Motor neuron (in vitro differentiated cells): ENCODE measurements around the gene SSBP3. TPM values are rescaled to one million over a fixed set of nuclear protein-coding genes. Genes with fewer than 3 reads are reported as not detected.
A peak's percentile ranks its signal among the peaks of the same experiment; 100 is the strongest.
"Not testable (repeated sequence)": the region's sequence is repeated elsewhere in the genome, so short reads cannot be mapped to it uniquely, and the experiment has no call there.

Experiments
- ATAC-seq, 8 experiments: fragments of 200-7000 bp; cut with Tn5 transposase; replicated peaks in 6 of 8; 2 replicates each; pipeline ENCODE4 v1.8.0; 2021; ENCODE audit warnings: mild to moderate bottlenecking in 8 of 8, moderate library complexity in 8 of 8
- H3K27ac ChIP-seq, 2 donors: fragments of 250-450 bp; sonication (Bioruptor Pico); 2 replicates each; pipeline ENCODE4 v1.9.0; 2021; ENCODE audit warnings: antibody characterized with exemption in 2 of 2, mild to moderate bottlenecking in 2 of 2, moderate library complexity in 1 of 2
- H3K4me1 ChIP-seq, 2 donors: fragments of 250-450 bp; sonication (Bioruptor Pico); replicated peaks in 1 of 2; 2 replicates each; pipeline ENCODE4 v1.6.1; 2021; ENCODE audit warnings: antibody characterized with exemption in 2 of 2, mild to moderate bottlenecking in 2 of 2, moderate library complexity in 1 of 2
- H3K4me3 ChIP-seq, 5 donors: fragments of 250-450 bp; sonication (Bioruptor Pico); 2 replicates each; pipeline ENCODE4 v1.9.0; 2021; ENCODE audit warnings: antibody characterized with exemption in 5 of 5, mild to moderate bottlenecking in 5 of 5, moderate library complexity in 4 of 5
- WGBS, 10 experiments: fragments of 450-650 bp; shearing (Covaris generic); methylation state at CpG; one replicate each; pipeline ENCODE4 v1.0.0; 2022; 5-methylcytosine and 5-hydroxymethylcytosine counted together
- in situ Hi-C, 9 experiments: fragments of 400-800 bp; cut with MboI; loops; one replicate each; pipeline ENCODE4 v1.15.0; 2021; ENCODE audit warnings: low sequenced_read_pairs in 9 of 9, low pct_unique_long_range_greater_than_20kb in 2 of 9; ENCODE audit not compliant: unreplicated experiment in 9 of 9
- total RNA-seq, 8 experiments: library from RNA; unstranded; fragments of 300-600 nt; gene quantifications; 2 replicates each; pipeline versions ENCODE4 v1.2.3 to v1.2.4, GENCODE V29; 2022

SSBP3 gene
- total RNA-seq, 8 experiments from 2014 or later = 11.3 to 183 (median 60.4) TPM

DNA sequence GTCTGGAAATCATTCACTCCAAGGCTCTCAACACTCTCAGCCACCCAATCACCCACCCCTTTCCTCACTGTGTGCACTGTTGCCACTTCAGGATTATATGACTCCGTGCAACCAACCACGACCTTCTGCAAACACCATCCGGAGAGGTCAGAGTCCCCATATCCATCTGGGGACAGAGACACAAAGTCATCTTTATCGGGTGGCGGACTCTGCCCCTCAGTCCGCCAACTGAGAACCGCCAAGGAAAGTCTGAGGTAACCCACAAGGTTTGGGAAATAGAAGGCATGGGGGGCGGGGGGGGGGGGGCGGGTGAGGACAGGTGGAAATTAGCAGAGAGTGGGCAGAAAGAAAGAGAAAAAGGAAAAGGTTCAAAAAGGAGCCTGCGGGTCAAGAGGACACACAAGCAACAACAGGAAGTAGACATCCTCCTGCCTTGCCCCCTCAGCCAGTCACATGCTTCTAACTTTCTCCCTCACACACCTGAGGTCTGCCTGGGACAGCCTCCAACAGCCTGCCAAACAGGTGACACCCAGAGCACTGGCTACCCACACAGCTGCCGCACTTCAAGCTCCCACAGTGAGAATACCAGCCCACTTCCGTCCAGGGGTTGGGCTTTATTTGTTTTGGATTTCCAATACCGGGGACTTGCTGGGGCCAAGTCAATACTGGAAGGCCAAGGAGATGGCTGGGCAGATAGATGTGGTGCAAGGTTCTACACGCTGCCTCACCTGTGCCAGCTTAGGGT is 58.1 kb downstream of the SSBP3 start:
- 77 to 100% (median 89%) methylated on average over 1 to 6 of the region's 14 CpGs; no CpG with 5 or more reads in 2 of the 10 experiments for WGBS, 10 experiments
- Histone ChIP-seq H3K27ac (no peak overlapping the region), H3K4me1 (peaks cover 22 to 25% of the 10 kb centered on the region in 2 donors), H3K4me3 (no peak overlapping the region)
- in situ Hi-C loops = no loop called here
- no peak for ATAC-seq

DNA sequence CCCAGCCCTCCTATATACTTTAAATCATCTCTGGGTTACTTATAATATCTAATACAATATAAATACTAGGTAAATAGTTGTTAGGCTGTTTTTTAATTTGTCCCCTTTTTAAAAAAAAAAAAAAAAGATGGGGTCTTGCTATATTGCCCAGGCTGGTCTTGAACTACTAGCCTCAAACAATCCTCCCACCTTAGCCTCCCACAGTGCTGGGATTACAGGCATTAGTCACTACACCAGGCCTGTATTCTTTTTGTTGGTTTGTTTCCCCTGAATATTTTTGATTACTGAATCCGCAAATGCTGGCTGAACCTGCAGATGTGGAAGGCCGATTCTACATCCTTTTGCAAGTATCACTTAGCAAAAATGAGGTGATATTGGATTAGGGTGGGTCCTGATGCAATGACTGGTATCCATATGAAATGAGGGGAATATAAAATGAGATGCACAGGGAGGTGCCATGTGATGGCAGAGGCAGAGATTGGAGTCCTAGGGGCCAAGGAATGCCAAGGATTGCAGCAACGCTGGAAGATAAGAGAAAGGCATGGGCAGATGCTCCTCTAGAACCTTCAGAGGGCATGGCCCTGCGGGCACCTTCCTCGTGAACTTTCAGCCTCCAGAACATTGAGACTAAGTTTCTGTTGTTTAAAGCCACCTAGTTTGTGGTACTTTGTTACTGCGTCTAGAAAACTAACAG is 58.8 kb downstream of the SSBP3 start:
- peaks cover 29 to 32% of the 10 kb centered on the region in 2 donors for H3K4me1 ChIP-seq
- no peak for ATAC-seq
- WGBS, 10 experiments = 73 to 100% (median 92%) methylated on average over 1 to 6 of the region's 6 CpGs; no CpG with 5 or more reads in 1 of the 10 experiments
- in situ Hi-C loops = no loop called here
- no peak overlapping the region for H3K4me3 ChIP-seq
- no peak overlapping the region for H3K27ac ChIP-seq

DNA sequence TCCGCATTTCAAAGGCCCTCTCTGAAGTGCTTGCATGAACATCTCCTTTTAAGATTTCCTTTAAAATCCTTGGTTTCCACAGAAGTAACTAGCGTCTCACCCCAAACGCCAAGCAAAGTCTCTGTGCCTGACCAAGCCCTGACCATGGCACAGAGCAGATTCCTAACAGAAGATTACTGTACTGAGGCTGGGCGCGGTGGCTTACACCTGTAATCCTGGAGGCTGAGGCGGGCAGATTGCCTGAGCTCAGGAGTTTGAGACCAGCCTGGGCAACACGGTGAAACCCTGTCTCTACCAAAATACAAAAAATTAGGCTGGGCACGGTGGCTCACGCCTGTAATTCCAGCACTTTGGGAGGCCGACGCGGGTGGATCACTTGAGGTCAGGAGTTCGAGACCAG is 60.6 kb downstream of the SSBP3 start:
- ATAC-seq, in situ Hi-C loops, H3K4me3 ChIP-seq, H3K27ac ChIP-seq: not testable (repeated sequence)
- H3K4me1 ChIP-seq = peaks cover 38 to 41% of the 10 kb centered on the region in 2 donors
- 60 to 98% (median 89%) methylated on average over 1 to 11 of the region's 13 CpGs; no CpG with 5 or more reads in 5 of the 10 experiments for whole genome bisulfite sequencing, 10 experiments

DNA sequence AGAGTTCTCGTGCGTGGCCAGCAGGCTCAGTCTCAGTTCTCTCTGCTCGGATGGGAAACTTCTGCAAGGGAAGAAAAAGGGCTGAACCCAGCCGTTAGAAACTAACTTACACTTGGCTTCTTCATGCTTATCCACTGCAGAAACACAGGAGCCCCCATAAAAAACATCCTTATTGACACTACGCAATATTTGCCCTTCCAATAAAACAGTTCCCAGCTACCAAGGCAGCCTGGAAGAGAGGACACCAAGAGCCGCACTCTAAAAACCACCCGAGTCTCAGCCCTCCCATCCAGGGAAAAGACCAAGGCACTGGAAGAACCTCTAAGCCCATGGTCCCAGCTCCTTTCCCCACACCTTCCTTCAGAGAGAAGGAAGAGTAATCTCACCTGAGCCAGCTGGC is 61.1 kb downstream of the SSBP3 start:
- H3K4me3 ChIP-seq = no peak overlapping the region
- WGBS, 10 experiments = 75 to 100% (median 90%) methylated on average over 1 to 5 of the region's 7 CpGs; no CpG with 5 or more reads in 1 of the 10 experiments
- H3K4me1 ChIP-seq = peaks cover 33 to 37% of the 10 kb centered on the region in 2 donors
- in situ Hi-C loops = no loop called here
- ATAC-seq = no peak
- H3K27ac ChIP-seq = no peak overlapping the region

DNA sequence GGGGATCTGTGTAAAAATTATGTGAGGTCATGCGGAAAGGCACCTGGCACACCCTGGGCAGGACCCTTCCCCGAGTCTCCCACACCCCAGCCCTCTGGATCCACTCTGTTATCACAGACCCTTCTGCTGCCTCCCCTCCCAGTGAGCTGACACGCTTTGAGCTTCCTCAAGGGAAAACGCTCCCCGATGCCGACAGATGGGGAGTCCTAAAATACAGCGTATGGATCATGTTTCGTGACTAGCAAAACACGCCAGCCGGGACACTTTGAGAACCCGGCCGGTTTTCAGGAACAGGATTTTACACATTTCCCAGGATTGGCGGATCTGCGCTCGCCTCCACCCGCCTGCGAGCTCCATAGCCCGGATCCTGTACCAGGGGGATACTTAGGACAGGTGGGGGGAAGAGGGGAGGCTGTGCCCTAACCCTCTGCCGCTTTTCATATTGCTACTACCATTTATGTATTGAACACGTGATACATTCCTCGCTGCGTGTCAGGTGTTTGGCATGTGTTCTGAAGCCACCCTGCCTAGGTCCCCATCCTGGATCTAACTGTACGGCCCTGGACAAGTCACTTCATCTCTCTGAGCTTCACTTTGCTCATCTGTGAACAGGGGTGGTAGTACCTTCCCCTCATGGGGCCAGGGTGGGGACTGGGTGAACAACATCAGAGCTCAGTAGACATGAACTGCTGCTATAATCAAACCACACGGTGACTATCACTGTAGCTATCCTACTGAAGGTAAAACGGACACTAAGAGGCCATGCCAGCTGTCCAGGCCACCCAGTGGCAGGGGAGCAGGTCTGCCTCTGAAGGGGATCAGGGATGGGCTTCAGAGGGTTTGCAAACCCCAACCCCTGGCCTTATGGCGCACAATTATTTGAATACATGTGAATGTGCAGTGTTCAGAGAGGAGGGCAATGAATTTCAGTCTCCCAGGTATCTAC is 63.2 kb downstream of the SSBP3 start:
- peaks cover 37 to 38% of the 10 kb centered on the region in 2 donors for H3K4me1 ChIP-seq
- ATAC-seq = peak in 5 of 8 experiments; percentile 26 to 76 (median 70)
- in situ Hi-C loops = no loop called here
- H3K27ac ChIP-seq = peak overlapping the region; percentile 51 to 74
- no peak overlapping the region for H3K4me3 ChIP-seq
- WGBS, 10 experiments = 33 to 87% (median 77%) methylated on average over 1 to 20 of the region's 26 CpGs; no CpG with 5 or more reads in 1 of the 10 experiments

DNA sequence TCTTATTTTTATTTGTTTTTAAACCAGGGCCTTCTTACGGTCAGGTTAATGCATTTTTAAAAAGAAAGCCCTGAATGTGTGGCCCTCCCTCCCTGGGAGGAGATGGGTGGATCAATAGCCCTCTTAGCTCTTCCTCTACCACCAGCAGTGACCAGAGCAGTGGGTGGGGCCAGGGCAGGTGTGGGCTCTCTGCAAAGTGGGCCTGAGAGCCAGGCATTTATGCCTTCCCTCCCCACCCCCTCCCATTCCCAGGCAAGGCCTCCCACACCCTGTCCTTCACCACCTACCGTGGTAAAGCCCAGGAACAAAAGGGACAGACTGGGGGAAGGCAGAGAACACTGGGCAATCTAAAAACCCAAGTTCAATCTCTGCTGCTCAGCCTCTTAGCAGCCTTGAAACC is 63.9 kb downstream of the SSBP3 start:
- Histone ChIP-seq H3K27ac (peak overlapping the region; percentile 51 to 74), H3K4me1 (peaks cover 40 to 41% of the 10 kb centered on the region in 2 donors), H3K4me3 (no peak overlapping the region)
- WGBS, 10 experiments = 0 to 55% (median 35%) methylated on average over 1 to 2 of the region's 2 CpGs; no CpG with 5 or more reads in 5 of the 10 experiments
- in situ Hi-C loops = no loop called here
- peak; percentile 30 to 90 (median 82) for ATAC-seq

DNA sequence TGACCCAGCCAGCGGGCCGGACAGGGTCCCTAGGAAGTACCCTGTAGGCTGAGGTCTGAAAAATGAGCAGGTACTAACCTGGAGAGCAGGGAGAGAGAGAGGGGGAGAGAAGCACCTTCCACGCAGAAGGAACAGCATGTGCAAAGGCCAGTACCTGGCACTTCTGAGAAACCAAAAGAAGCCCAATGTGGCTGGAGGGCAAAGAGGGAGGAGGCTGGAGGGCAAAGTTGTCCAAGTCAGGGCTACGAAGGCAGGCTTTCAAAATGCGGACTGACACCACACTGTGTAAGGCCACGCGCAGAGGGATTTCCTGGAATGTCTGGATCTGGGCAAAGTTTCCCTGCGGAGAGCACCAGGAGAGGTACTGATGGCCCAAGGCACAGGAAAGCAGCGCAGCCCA is 64.4 kb downstream of the SSBP3 start:
- in situ Hi-C loops = no loop called here
- Histone ChIP-seq H3K4me1 (peaks cover 44 to 46% of the 10 kb centered on the region in 2 donors), H3K27ac (peak overlapping the region; percentile 51 to 74), H3K4me3 (no peak overlapping the region)
- ATAC-seq = peak in 4 of 8 experiments; percentile 3 to 9 (median 6)
- WGBS, 10 experiments = 89 to 100% (median 96%) methylated on average over 1 to 9 of the region's 9 CpGs

DNA sequence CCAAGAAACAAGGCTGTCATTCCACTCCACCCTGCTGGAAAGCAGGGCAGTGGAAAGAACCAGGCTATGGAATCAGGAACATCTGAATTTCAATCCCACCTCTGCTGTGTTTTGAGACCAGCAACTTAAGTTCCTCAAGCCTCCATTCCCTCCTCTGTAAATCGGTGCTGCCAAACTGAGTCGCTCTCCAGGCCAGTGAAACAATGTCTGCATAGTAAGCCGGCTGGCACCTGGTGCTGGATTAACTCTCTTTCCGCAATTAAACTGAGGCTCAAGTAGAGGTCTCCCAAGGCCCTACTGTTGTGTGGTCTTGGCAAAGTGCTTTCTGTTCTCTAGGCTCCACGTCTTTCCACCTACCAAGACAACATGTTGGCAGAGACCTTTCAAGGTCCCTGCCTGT is 65.3 kb downstream of the SSBP3 start:
- no peak overlapping the region for H3K4me3 ChIP-seq
- peak overlapping the region in 1 of 2 donors; percentile 10 for H3K27ac ChIP-seq
- 50 to 100% (median 90%) methylated on average over 1 to 5 of the region's 5 CpGs; no CpG with 5 or more reads in 3 of the 10 experiments for WGBS, 10 experiments
- in situ Hi-C loops = no loop called here
- peaks cover 53 to 55% of the 10 kb centered on the region in 2 donors for H3K4me1 ChIP-seq
- no peak for ATAC-seq

DNA sequence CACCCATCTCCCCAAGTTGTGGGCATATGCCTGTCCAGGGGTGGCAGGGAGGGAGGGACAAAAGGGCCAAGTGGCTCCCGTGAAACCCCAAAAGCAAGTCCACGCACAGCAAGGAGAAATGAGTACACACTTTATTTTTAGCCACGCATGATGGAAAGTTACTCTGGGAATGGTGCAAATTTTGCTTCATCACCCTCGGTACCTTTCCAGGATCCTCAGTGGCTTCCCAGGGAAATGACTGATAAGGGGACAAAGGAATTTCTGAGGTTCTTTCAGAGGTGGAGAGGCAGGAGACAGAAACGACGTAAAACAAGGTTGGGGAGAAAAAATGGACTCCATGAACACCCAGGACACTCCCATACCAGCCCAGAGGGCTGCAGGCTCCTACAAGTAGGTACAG is 65.8 kb downstream of the SSBP3 start:
- H3K4me3 ChIP-seq = no peak overlapping the region
- H3K4me1 ChIP-seq = peaks cover 57 to 59% of the 10 kb centered on the region in 2 donors
- 50 to 100% (median 90%) methylated on average over 1 to 5 of the region's 6 CpGs; no CpG with 5 or more reads in 2 of the 10 experiments for WGBS, 10 experiments
- no peak for ATAC-seq
- in situ Hi-C loops = no loop called here
- H3K27ac ChIP-seq = no peak overlapping the region

DNA sequence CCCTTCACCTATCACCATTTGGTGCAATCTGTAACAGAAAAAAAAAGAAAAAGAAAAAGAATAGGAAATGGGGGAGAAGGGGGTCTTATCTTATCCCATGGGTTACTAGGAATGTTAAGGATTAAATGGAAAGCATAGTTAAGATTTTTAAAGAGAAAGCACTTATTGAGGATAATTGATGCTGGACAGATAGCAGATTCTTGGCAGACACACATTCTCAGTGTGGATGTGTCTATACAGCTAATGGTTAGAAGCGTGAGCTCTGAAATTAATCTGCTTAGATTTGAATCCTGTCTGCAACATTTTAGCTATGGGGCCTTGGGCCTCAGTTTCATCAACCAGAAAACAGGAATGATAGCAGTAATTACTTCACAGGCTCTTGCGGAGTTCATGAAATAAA is 67.1 kb downstream of the SSBP3 start:
- 67 to 100% (median 85%) methylated on average over 1 to 2 of the region's 2 CpGs; no CpG with 5 or more reads in 2 of the 10 experiments for WGBS, 10 experiments
- no peak for ATAC-seq
- Histone ChIP-seq H3K4me3 (no peak overlapping the region), H3K27ac (no peak overlapping the region), H3K4me1 (peaks cover 63 to 72% of the 10 kb centered on the region in 2 donors)
- in situ Hi-C loops = no loop called here

DNA sequence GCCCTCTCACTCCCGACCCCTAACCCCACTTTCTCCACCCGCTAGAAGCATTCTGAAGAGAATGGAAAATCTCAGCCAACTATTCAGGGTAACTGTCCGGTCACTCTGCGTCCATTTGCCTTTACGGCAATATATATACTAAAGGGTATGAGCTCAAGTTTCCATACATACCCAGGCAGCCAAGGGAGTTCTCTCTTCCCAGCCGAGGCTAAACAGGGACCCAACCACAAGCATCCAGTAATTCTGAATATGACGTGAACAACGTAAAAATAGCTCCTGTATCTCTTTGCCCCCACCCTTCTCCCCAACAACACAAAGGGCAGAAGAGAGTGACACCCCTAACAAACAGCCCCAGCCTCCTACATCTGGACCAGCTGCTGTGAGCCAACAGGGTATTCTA is 67.7 kb downstream of the SSBP3 start:
- Histone ChIP-seq H3K4me1 (peaks cover 64 to 74% of the 10 kb centered on the region in 2 donors), H3K27ac (no peak overlapping the region), H3K4me3 (no peak overlapping the region)
- WGBS, 10 experiments = 58 to 100% (median 87%) methylated on average over 2 to 8 of the region's 8 CpGs; no CpG with 5 or more reads in 4 of the 10 experiments
- no peak for ATAC-seq
- in situ Hi-C loops = no loop called here

DNA sequence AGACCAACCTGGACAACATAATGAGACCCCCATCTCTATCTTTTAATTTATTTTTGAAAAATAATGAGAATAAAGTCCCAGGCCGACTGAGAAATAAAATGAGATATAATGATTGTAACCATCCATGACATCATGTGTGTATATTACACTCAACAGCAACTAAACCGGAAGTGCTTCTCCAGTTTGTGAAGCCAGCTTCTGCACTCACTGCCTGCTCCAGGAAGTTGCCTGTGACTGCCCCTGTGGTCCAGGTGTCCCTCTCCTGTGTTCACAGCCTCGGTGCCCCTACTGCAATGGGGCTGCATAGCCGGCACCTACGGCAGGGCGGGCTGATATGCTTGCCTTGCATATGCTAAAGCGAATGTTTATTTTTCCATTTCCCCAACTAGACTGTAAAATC is 68.3 kb downstream of the SSBP3 start:
- no peak overlapping the region for H3K4me3 ChIP-seq
- 67 to 100% (median 91%) methylated on average over 1 to 7 of the region's 7 CpGs; no CpG with 5 or more reads in 3 of the 10 experiments for WGBS, 10 experiments
- H3K27ac ChIP-seq = no peak overlapping the region
- peaks cover 64 to 74% of the 10 kb centered on the region in 2 donors for H3K4me1 ChIP-seq
- no peak for ATAC-seq
- in situ Hi-C loops = no loop called here
